Endothelial cell (in vitro differentiated cells): ENCODE data around the gene EXOSC10. TPM values are rescaled to one million over a fixed set of nuclear protein-coding genes. Genes with fewer than 3 reads are reported as not detected.

Source experiments
- DNase-seq: peaks from one replicate; pipeline ENCODE4 v3.0.0; 2021; ENCODE audit warnings: low spot score
- H3K27ac Mint-ChIP-seq: one replicate; pipeline ENCODE4 v1.8.0; 2021; ENCODE audit warnings: mixed read lengths, inconsistent platforms; ENCODE audit not compliant: unreplicated experiment
- H3K27me3 Mint-ChIP-seq: one replicate; pipeline ENCODE4 v1.8.0; 2021; ENCODE audit warnings: mild to moderate bottlenecking, moderate library complexity, mixed read lengths, inconsistent platforms; ENCODE audit not compliant: unreplicated experiment
- H3K36me3 Mint-ChIP-seq: one replicate; pipeline ENCODE4 v1.8.0; 2021; ENCODE audit warnings: mild to moderate bottlenecking, low read depth, mixed read lengths, inconsistent platforms; ENCODE audit not compliant: unreplicated experiment
- H3K4me1 Mint-ChIP-seq: one replicate; pipeline ENCODE4 v1.8.0; 2021; ENCODE audit warnings: mild to moderate bottlenecking, mixed read lengths, inconsistent platforms; ENCODE audit not compliant: unreplicated experiment
- H3K4me3 Mint-ChIP-seq: one replicate; pipeline ENCODE4 v1.8.0; 2021; ENCODE audit warnings: mild to moderate bottlenecking, mixed read lengths, inconsistent platforms; ENCODE audit not compliant: unreplicated experiment
- H3K9me3 Mint-ChIP-seq: one replicate; pipeline ENCODE4 v1.8.0; 2021; ENCODE audit warnings: mixed read lengths, inconsistent platforms; ENCODE audit not compliant: unreplicated experiment
- CTCF ChIP-seq: fragments of 200-600 bp; sonication (generic); IDR thresholded peaks from one replicate; pipeline ENCODE4 v1.5.0; 2021; ENCODE audit warnings: antibody characterized with exemption; ENCODE audit not compliant: unreplicated experiment
- total RNA-seq: library from RNA; stranded (reverse); fragmentation: NEBNext Ultra II Directional; extraction: Animal tissue kit (Norgen Biotek cat#: 25700); gene quantifications from one replicate; pipeline ENCODE4 v1.2.1, GENCODE V29; 2021; ENCODE audit not compliant: unreplicated experiment

EXOSC10 gene
- total RNA-seq, 1 donor from 2014 or later = 80.6 TPM

GRCh38 chr1:11058026-11058425 lies 41.6 kb downstream of the EXOSC10 start:
- no peak overlapping the region for H3K27ac Mint-ChIP-seq

GRCh38 chr1:11057477-11057876 lies 42.2 kb downstream of the EXOSC10 start:
- Mint-ChIP-seq H3K4me3 (peak overlapping the region; percentile 79), H3K36me3 (peaks cover 3% of the 10 kb centered on the region), H3K4me1 (peaks cover 13% of the 10 kb centered on the region), H3K27me3 (peaks cover 3% of the 10 kb centered on the region), H3K27ac (no peak overlapping the region), H3K9me3 (no peaks in the 10 kb centered on the region)
- TF ChIP-seq CTCF = no peak
- no peak for DNase-seq

More at GRCh38 chr1:11058026-11058425, 41.6 kb downstream of the EXOSC10 start:
- TF ChIP-seq CTCF = no peak
- H3K4me3 Mint-ChIP-seq = peak overlapping the region; percentile 47
- H3K4me1 Mint-ChIP-seq = peaks cover 13% of the 10 kb centered on the region
- no peak for DNase-seq
- H3K9me3 Mint-ChIP-seq = no peaks in the 10 kb centered on the region
- peaks cover 3% of the 10 kb centered on the region for H3K27me3 Mint-ChIP-seq
- H3K36me3 Mint-ChIP-seq = peaks cover 3% of the 10 kb centered on the region

GRCh38 chr1:11056504-11056903 lies 43.2 kb downstream of the EXOSC10 start:
- Mint-ChIP-seq H3K27ac (no peak overlapping the region), H3K27me3 (peaks cover 5% of the 10 kb centered on the region), H3K4me1 (peaks cover 13% of the 10 kb centered on the region), H3K4me3 (no peak overlapping the region), H3K9me3 (no peaks in the 10 kb centered on the region), H3K36me3 (peaks cover 3% of the 10 kb centered on the region)
- no peak for TF ChIP-seq CTCF
- no peak for DNase-seq

- Mint-ChIP-seq H3K4me3 (no peak overlapping the region), H3K36me3 (peaks cover 3% of the 10 kb centered on the region), H3K27ac (no peak overlapping the region), H3K27me3 (peaks cover 5% of the 10 kb centered on the region), H3K9me3 (no peaks in the 10 kb centered on the region), H3K4me1 (peaks cover 10% of the 10 kb centered on the region)
- DNase-seq = no peak
- TF ChIP-seq CTCF = no peak
Observed at GRCh38 chr1:11055676-11056075, 44.0 kb downstream of the EXOSC10 start.

GRCh38 chr1:11054666-11055065 lies 45.0 kb downstream of the EXOSC10 start:
- H3K36me3 Mint-ChIP-seq = peaks cover 3% of the 10 kb centered on the region
- no peak overlapping the region for H3K27ac Mint-ChIP-seq
- H3K4me3 Mint-ChIP-seq = no peak overlapping the region
- H3K9me3 Mint-ChIP-seq = no peaks in the 10 kb centered on the region
- H3K4me1 Mint-ChIP-seq = peaks cover 5% of the 10 kb centered on the region
- DNase-seq = no peak
- no peak for TF ChIP-seq CTCF
- H3K27me3 Mint-ChIP-seq = peaks cover 2% of the 10 kb centered on the region
